GM18951 (cell line): ENCODE data around the gene RELL2.
"Not testable (repeated sequence)": the region's sequence is repeated elsewhere in the genome, so short reads cannot be mapped to it uniquely, and the experiment has no call there.

Experiments used
- POLR2A ChIP-seq: IDR thresholded peaks from 4 replicates; pipeline ENCODE4 v1.6.1; 2011; ENCODE audit warnings: mild to moderate bottlenecking; ENCODE audit not compliant: insufficient read length, insufficient read depth; ENCODE audit errors: extremely low read depth
- in situ Hi-C: fragments of 300-500 bp; cut with MboI; formaldehyde crosslinking; loops from one replicate; pipeline ENCODE4 v1.12.0; 2022; ENCODE audit warnings: low sequenced_read_pairs, mixed read lengths, inconsistent platforms; ENCODE audit not compliant: unreplicated experiment

The RELL2 gene, protein sequence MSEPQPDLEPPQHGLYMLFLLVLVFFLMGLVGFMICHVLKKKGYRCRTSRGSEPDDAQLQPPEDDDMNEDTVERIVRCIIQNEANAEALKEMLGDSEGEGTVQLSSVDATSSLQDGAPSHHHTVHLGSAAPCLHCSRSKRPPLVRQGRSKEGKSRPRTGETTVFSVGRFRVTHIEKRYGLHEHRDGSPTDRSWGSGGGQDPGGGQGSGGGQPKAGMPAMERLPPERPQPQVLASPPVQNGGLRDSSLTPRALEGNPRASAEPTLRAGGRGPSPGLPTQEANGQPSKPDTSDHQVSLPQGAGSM

DNA sequence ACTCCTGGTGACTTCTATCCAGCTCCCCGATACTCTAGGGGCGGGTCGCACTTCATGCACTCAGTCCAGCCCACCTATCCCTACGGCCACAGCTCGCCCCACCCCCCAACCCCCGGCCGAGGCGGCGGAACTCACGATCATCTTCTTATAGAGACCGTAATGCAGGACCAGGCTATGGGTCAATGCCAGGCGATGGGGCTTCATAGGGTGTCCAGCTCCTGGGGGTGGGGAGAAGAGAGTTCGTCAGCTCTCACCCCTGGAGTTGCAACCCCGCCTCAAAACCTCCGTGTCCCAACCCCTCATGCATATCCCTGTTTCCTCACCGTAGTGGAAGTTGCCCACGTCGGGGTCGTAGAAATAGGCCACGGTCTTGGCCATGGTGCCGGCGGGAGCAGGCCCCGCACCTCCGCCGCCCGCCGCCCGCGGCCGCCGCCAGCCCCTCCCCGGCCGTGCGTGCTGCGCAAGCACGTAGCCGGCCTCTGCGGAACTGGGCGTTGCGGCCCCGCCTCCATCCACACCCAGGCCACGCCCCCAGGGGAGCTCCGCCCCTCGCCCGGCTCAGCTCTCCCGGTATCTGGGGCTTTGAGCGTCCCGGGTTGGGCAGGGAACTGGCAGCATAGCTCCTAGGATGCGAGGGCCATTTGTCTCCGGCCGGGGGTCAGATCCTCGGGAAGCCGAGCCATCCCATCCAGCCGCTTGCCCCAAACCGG is at the start of gene RELL2, which contains the start of gene HDAC3:
Gene RELL2 (plus strand): TSS at position 585 of the 710 bp plus-strand sequence. CDS start 1,229 bp downstream, outside the sequence.
Gene HDAC3 (minus strand): TSS at position 437 of the 710 bp plus-strand sequence. CDS start 59 bp downstream, at position 378.
- in situ Hi-C loops, result no loop called here
- peak; percentile 92 for TF ChIP-seq POLR2A

DNA sequence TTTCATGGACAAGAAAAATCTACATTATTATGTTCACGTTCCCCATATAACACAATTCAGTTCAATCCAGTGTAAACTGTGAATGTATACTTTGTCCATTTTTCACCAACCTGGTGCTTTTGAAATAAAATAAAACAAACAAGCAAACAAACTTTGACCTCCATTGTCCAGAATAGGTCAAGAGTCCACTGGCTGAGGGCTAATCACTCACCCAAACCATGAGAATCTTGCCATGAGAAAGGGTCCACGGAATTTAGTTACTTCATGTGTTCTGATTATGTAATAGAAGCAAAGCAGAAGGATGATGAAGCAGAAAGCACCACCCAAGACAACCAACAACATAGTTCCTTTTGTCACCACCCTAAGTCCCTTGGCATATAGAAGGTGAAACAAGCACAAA is 46.7 kb upstream of the RELL2 start:
- no peak for TF ChIP-seq POLR2A
- in situ Hi-C loops, result no loop called here

- in situ Hi-C loops, result no loop called here
- TF ChIP-seq POLR2A, result no peak
These were observed 39.9 kb upstream of the RELL2 start for GRCh38 chr5:141596867-141597266.

DNA sequence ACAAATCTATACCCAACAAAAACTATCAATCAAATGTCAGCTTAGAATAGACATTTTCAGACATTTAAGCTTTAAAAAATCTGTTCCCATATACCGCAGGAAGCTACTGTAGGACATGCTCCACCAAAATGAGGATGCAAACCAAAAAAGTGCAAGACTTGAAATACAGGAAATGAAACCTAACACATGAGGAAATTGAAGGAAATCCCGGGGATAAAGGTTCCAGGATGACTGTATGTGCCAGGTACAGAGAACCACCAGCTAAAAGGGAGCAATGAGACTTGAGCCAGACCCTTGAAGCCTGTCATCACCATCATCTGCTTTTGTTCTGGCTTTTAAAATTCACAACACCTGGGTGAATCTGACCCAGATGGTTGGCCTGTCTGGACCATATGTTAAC is 39.4 kb upstream of the RELL2 start:
- in situ Hi-C loops, result no loop called here

DNA sequence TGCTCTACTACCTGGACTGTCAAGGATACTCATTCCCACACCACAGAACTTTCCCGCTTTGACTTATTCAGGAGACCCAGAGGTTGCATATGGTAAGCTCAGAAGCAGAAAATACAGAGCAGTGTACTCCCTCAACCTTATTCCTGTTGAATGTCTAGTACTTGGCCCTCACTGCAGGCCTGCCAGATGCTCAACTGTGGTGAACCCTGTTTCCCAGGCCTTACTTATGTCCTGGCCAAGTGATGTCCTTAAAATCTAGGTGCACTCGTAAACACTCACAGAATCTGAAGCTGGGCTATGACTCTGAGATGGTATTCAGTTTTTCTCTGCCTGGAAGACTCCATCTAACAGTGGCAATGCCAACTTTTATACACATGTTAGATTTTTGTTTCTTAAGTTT is 39.0 kb upstream of the RELL2 start:
- in situ Hi-C loops, result no loop called here
- no peak for TF ChIP-seq POLR2A

More for the DNA sequence above, 39.4 kb upstream of the RELL2 start:
- TF ChIP-seq POLR2A, result no peak

DNA sequence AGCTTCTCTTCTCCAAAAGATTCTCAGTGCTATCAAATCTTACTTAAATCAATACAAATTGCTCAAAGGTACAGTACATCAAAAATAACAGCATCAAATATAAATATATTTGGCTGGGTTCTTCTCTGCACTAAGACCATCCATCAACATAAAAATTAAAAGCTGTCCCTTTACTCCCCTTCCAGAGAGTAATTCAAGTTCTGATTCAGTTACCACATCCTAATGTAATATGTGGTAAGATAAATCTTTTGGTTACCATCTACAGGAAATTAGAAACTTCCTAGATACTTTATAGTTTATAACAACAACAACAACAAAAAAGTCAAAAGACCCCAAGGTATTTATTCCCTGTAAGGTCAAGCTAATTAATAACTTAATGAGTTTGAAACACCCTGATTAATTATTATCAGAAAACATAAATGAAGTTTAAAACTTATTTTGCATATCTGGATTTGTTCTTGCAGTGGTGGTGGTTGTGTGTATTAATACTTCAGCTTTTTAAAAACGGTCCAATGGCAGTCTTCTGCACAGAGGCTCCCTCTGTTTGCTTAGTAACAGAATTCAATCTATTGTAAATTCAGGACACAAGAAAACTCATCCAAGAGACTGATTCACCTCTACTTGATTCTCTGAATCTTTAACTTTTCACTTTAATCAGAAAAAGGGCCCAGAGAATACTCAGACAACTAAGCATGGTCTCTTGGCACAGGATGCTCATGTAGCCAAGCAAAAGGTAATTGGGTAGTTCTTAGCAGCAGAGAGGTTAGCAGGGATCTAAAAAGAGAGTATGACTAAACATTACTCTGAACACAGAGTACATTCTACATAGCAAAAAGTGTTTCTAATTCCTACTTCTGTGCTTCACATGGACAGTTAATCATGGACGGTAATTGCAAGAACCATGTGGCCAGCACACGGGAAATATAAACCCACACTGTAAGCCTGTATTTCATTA is 38.1 kb upstream of the RELL2 start:
- in situ Hi-C loops, result no loop called here
- no peak for TF ChIP-seq POLR2A

GRCh38 chr5:141602606-141603005 is 34.2 kb upstream of the RELL2 start:
- in situ Hi-C loops, result no loop called here
- TF ChIP-seq POLR2A, result no peak

GRCh38 chr5:141603923-141604717 is 32.7 kb upstream of the RELL2 start:
- no peak for TF ChIP-seq POLR2A
- in situ Hi-C loops, result no loop called here

DNA sequence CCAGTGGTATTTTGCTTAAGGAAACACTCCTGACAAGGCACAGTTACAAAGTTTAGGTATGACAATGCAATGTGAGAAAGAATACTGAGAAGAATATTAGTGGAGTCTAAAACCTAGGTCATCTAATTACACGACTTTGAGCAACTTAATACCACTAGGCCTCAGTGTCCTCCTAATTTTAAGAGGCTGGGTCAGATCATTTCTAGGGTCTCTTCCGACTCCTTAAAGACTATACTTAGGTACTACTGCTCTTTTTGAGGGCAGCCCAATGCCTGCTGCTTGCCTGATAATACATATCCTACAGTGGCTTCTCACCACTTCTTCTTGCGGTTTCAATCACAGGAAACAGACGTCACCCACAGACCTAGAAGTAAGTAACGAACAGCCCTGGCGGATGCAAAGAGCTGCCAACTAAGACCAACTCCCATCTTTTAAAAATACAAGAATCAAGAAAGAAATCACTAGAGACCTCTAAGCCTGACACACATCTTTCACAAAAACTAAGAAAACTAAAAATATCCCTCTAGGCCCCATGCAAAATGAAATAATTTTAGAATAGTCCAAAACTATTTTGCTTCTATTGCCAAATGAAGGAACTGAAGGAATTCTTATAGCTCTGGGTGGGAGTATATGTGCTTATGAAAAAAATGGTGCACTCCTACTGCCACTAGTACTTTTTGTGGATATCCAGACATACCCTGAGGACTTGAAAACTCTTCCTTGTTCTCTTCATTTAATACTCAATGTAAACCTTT is 31.1 kb upstream of the RELL2 start:
- TF ChIP-seq POLR2A, result no peak
- in situ Hi-C loops, result no loop called here

GRCh38 chr5:141608046-141608445 is 28.8 kb upstream of the RELL2 start:
- in situ Hi-C loops, result no loop called here
- TF ChIP-seq POLR2A, result no peak

DNA sequence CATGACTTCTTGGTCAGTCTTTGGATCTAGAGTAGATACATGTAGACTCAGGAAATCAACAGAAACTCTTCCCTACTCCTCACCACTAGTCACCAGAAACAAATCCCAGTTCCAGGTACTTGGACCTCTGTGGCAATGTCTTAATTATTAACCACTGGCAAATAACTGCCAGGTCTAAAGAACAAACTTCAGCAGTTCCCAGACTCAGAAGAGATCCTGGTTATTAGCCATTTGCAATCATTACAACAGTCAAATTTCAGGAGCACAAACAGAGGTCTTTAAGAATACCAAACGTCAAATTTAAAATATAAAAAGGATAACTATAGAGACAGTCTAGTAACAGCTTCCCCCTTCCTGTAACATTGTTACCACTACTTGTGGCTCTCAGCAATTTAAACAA is 28.2 kb upstream of the RELL2 start:
- in situ Hi-C loops, result no loop called here
- TF ChIP-seq POLR2A, result no peak

GRCh38 chr5:141609044-141609443 is 27.8 kb upstream of the RELL2 start:
- in situ Hi-C loops, result no loop called here
- no peak for TF ChIP-seq POLR2A

DNA sequence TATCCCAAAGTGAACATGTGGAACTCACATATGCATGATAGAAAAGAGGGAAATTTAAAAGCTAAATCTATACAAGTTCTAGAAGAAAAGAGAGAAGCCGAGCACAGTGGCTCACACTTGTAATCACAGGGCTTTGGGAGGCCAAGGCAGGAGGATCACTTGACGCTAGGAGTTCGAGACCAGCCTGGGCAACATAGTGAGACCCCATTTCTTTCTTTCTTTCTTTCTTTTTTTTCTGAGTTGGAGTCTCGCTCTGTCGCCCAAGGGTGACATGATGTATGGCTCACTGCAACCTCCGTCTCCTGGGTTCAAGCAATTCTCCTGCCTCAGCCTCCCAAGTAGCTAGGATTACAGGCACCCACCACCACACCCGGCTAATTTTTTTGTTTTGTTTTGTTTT is 26.9 kb upstream of the RELL2 start:
- in situ Hi-C loops, result not testable (repeated sequence)
